HG03460 (cell line): ENCODE measurements around the gene TTLL7.

Experiments used
- ATAC-seq: cut with Tn5 transposase; IDR thresholded peaks from one replicate; pipeline ENCODE4 v1.9.1; 2021; ENCODE audit not compliant: unreplicated experiment

TTLL7 gene

GRCh38 chr1:83883979-83884378 lies 115.0 kb downstream of the TTLL7 start:
- no peak for ATAC-seq

DNA sequence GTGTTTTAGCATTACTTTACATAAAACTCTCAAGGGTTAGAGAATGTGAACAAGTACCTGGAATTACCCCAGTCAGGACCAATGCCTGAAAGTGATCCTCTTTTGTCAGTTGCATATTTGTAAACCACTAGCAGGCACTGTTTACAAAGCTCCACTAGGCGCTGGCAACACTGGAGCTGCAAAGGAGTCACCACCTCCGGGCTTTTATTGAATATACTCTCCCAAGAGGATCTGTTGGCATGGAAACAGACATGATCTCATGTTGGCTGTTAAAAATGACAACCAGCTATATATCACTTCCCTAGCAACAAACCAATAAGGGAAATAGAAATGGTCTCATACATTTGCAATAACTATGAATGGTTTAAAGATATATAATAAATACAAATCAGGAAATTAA lies 116.0 kb downstream of the TTLL7 start:
- no peak for ATAC-seq

GRCh38 chr1:83872515-83872914 lies 126.4 kb downstream of the TTLL7 start:
- no peak for ATAC-seq

DNA sequence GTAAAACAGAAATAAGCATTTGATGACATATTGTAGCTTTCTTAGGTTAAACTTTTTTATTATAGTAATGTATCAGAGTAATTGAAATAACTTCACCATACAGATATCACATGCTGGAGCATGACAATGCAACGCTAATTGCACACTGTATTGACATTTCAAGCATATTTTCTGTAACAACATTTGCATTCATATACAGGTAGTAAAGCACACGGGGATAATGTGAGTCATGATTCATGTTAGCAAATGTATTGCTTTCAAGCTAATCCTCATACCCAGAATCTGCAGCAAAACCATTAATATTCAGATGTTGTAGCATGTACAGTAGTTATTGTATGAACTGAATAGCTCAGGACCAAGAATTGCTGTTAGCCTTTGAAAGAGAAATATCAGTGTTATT lies 133.9 kb downstream of the TTLL7 start:
- ATAC-seq, result no peak

DNA sequence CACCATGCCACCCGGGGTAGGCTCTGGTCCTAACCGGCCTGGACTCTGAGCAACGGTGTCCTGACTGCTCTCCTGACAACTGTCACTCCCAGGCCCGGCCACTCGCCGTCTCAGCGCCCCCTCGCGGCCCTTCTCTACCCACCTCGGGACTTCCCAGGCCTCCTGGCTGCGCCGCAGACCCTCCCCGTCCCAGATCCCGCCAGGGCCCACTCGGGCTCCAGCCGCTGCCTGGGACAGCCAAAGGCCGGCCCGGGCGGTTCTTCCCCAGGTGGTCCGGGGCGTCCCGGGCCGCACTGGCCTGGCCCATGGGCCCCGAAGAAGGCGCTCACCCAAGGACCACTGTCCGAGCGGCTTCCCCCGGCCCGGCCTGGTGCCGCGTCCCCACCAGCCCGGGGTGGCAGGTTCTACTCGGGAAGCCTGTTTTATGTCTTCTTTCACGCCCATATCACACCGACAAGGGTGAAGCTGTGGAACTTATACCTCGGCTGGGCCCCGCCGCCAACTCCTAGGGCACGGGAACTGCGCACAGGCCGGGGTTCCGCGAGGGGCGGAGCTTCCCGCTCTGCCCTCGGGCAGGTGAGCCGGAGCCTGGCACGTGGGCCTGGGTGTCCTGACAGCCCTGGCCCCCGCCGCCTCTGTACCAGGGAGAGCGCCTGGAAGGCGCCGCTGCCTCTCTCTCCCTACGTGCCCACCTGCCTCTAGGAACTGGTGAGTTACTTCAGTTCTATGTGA lies 138.3 kb downstream of the TTLL7 start:
- peak; percentile 82 for ATAC-seq

DNA sequence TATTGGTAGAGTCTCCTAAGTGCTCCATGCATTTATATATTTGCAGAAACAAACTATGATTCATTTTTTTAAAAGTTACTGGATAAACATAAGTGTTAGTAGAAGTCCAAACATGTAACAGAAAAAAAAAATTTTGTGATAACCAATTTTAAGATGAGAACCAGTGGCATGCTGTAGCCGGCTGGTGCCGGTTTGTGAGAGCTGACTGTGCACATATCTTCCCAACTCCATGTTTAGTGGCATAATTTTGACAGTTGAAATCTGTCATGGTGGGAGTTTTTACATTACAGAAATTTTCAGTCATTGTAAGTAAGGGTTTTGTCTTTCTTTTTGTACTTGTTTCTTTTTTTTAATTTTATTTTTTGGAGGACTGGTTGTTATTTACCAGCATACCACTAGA lies 141.2 kb downstream of the TTLL7 start:
- ATAC-seq, result no peak

DNA sequence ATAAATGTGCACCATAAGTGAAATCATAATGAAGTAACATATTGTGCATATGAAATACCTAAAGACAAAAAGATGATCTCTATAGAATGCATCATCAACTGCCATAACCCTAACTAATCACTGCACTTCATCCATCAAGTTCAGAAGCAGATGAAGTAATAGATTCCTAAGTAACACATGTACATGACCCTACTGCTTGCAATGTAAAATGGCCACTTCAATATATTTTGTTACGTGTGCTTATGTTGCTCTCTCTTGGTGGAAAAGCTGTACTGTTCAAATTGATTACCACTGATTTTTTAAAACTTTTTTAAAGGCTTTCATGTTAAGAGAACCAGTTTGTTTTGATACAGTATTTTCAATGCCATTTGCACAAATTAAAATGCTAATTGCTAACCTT lies 141.8 kb downstream of the TTLL7 start:
- ATAC-seq, result no peak

DNA sequence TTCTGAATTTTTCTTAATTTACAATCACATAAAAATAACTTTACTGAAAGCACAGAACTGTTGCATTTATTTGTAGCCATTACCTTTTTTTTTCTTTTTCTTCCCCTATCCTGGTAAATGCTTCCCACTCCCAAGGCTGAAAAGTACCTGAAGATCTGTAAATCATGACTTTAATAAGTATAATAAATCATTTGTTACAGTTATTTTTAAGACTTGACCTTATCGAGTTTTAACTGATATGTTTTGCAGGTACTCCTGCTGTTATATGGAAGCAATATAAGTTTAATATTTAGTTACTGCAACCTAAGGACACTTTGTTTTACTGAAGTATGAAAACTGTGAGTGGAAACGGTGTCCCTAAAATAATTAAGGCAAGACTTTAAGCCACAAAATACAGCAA lies 142.6 kb downstream of the TTLL7 start:
- ATAC-seq, result no peak

DNA sequence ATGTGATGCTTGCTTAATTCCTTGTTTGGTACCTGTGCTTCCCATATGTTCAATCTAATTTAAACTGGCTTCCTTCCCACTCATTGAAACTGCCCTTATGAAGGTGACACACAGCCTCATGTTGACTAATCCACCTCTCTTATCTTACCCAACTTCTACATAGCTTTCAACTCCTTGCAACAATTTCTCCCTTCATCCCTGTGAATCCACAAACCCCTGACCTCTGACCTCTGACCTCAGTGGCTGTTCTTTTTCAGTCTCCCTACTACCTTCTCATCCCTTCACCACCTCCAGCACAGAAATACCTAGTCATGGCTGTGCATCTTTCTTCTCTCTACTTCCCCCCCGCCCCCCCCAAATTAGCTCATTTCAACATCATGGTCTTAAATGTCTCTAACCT lies 144.5 kb downstream of the TTLL7 start:
- ATAC-seq, result no peak

DNA sequence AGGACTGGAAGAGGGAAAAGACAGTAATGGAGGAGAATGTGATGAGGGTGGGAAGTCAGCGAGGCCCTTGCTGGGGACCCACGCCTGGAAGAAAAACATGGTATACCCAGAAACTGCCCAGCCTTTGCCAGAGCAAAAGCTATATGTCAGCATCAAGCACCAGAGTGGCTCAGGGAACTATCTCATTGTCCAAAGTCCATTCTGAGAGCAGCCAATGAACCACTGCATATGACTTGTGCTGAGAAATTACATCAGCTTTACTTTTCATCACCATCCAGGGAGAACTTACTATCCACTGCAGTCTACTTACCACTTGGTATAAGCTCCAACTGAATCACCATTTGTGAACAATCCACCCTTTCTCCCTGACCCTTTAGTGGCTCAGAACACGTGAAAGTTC lies 148.1 kb downstream of the TTLL7 start:
- ATAC-seq, result no peak

GRCh38 chr1:83849191-83850061 lies 149.5 kb downstream of the TTLL7 start:
- ATAC-seq, result no peak

DNA sequence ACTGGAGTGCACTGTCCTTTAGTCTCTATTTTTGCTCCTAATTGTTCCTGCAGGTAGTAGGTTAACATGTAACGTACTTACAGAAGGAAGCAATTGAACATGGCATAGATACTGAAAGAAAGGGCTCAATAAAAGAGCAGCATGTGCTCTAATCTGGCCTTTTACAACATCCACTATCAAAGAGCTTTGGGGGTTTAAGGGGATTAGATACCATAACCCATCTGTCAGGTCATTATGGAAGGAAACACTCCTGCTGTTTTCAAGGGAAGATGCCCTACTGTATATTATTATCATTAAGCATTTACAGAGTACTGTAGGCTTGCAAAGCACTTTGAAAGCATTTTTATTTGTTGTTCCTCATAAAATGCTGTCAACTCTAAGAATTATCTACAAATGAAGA lies 152.8 kb downstream of the TTLL7 start:
- no peak for ATAC-seq

DNA sequence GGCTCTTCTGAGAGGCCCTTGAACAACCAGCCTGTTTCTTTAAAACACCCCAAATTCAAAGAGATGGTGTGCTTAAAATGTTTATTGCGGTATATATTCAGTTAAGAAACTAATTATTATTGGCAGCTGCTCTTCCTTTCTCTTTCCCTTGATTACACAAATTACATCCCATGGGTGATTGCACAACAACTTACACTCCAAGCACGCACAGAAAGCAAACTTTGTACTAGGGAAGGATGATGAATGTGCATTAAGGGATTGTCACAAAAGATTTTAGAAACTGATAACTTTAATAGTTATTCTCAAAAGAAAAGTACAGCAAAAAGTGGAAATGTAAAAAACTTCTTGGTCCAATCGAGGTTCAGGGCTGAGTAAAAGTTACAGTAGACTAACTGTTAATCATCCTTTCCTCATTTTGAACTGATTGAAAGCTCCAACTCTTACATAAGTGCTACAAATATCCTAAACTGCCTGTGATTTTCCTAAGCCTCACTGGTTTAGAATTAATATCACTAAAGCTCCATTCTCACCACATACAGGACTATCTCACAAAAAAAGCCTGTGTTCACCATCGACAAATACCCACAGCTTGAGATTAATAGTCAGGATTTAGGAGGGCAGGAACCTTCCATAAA lies 153.4 kb downstream of the TTLL7 start:
- ATAC-seq, result no peak

GRCh38 chr1:83844546-83844945 lies 154.4 kb downstream of the TTLL7 start:
- ATAC-seq, result no peak

- no peak for ATAC-seq
Observed at GRCh38 chr1:83839566-83840173, 159.3 kb downstream of the TTLL7 start.

- ATAC-seq, result no peak
Observed at GRCh38 chr1:83838573-83838972, 160.4 kb downstream of the TTLL7 start.

- no peak for ATAC-seq
Observed at GRCh38 chr1:83836543-83836942, 162.4 kb downstream of the TTLL7 start.

DNA sequence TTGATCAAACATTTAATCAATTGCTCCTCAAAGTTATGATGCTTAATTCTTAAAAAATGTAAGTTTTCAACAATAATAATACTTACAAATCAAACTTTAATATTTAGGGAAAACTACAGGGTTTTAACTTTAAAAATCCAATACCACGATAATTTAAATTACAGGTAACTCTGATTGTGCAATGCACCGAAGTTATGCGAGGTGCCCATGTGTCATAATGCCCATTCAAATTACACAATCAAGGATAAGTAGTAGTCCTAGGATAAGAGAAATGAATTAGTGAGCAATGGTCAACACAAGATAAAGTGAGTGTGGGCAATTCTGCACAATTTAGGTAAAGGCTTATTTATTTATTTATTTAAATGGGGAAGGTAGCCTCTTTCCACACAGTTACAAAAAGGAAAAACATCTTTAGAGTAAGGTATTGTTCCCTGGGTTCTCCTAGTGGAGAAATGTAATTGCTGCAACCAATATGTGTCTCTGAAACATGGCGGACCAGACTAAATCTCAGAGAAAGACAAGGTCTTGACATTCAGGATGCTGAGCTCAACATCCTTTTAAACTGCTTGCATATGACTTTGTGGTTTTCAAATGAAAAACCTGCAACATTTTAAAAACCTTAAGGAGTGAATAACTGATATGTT lies 164.2 kb downstream of the TTLL7 start:
- no peak for ATAC-seq

GRCh38 chr1:83832194-83832593 lies 166.7 kb downstream of the TTLL7 start:
- ATAC-seq, result no peak

GRCh38 chr1:83829106-83829505 lies 169.8 kb downstream of the TTLL7 start:
- ATAC-seq, result no peak

- ATAC-seq, result no peak
Observed at GRCh38 chr1:83828456-83828855, 170.5 kb downstream of the TTLL7 start.
